C1 segment of cervical spinal cord (tissue), 14 donors: ENCODE data around the gene LRCH1.
A peak's percentile ranks its signal among the peaks of the same experiment; 100 is the strongest.

Experiments used
- DNase-seq, 14 donors: peaks; one replicate each; lab custom pipeline; 2025; lab: John Stamatoyannopoulos, UW

LRCH1 gene

GRCh38 chr13:46698014-46698413, 145.0 kb downstream of the LRCH1 start:
- DNase-seq = no peak

- DNase-seq = no peak
Measured at GRCh38 chr13:46698910-46699460, 146.0 kb downstream of the LRCH1 start.

- DNase-seq = peak in 1 of 14 donors; percentile 19
Measured at GRCh38 chr13:46712524-46712923, 159.6 kb downstream of the LRCH1 start.

GRCh38 chr13:46715363-46715762, 162.4 kb downstream of the LRCH1 start:
- no peak for DNase-seq

GRCh38 chr13:46716821-46717220, 163.9 kb downstream of the LRCH1 start:
- no peak for DNase-seq

- DNase-seq = no peak
Measured at GRCh38 chr13:46717275-46717674, 164.3 kb downstream of the LRCH1 start.

GRCh38 chr13:46717856-46718255, 164.9 kb downstream of the LRCH1 start:
- DNase-seq = no peak

- no peak for DNase-seq
Measured at GRCh38 chr13:46720189-46720588, 167.2 kb downstream of the LRCH1 start.

- peak in 3 of 14 donors; percentile 2 to 44 (median 21) for DNase-seq
Measured at GRCh38 chr13:46721054-46721453, 168.1 kb downstream of the LRCH1 start.

- DNase-seq = no peak
Measured at GRCh38 chr13:46726347-46726746, 173.4 kb downstream of the LRCH1 start.

- DNase-seq = no peak
Measured at GRCh38 chr13:46728777-46729176, 175.8 kb downstream of the LRCH1 start.

- DNase-seq = no peak
Measured at GRCh38 chr13:46731535-46731934, 178.6 kb downstream of the LRCH1 start.

GRCh38 chr13:46735425-46735824, 182.5 kb downstream of the LRCH1 start:
- DNase-seq = no peak

- no peak for DNase-seq
Measured at GRCh38 chr13:46736541-46737310, 183.8 kb downstream of the LRCH1 start.

GRCh38 chr13:46738055-46738454, 185.1 kb downstream of the LRCH1 start:
- DNase-seq = no peak

GRCh38 chr13:46738766-46739165, 185.8 kb downstream of the LRCH1 start:
- no peak for DNase-seq

GRCh38 chr13:46739447-46740098, 186.6 kb downstream of the LRCH1 start:
- DNase-seq = no peak

GRCh38 chr13:46743191-46743590, 190.2 kb downstream of the LRCH1 start:
- no peak for DNase-seq

GRCh38 chr13:46745062-46745461, 192.1 kb downstream of the LRCH1 start:
- DNase-seq = no peak

- no peak for DNase-seq
Measured at GRCh38 chr13:46745706-46746105, 192.7 kb downstream of the LRCH1 start.

GRCh38 chr13:46747031-46747820, 194.3 kb downstream of the LRCH1 start:
- no peak for DNase-seq

GRCh38 chr13:46748300-46748699, 195.3 kb downstream of the LRCH1 start:
- no peak for DNase-seq
